Loucy (cell line): ENCODE results near the gene CDH4.

Source experiments
- H2AFZ ChIP-seq: fragments of 200-600 bp; sonication (generic); 2 replicates; pipeline ENCODE4 v1.6.0; 2016; ENCODE audit warnings: antibody characterized with exemption, mild to moderate bottlenecking, low read length, moderate library complexity
- H3F3A ChIP-seq: fragments of 200-600 bp; 2 replicates; pipeline ENCODE4 v1.6.0; 2016; ENCODE audit warnings: antibody characterized with exemption, low read depth, mild to moderate bottlenecking
- H3K27me3 ChIP-seq: fragments of 200-600 bp; sonication (generic); 2 replicates; pipeline ENCODE4 v1.6.1; 2014; ENCODE audit warnings: low read length, mild to moderate bottlenecking; ENCODE audit not compliant: insufficient read depth, poor library complexity, severe bottlenecking
- H3K36me3 ChIP-seq: fragments of 200-600 bp; sonication (generic); 2 replicates; pipeline ENCODE4 v1.6.1; 2016; ENCODE audit warnings: low read length; ENCODE audit not compliant: insufficient read depth
- H3K4me1 ChIP-seq: fragments of 200-600 bp; sonication (generic); 2 replicates; pipeline ENCODE4 v1.5.1; 2014; ENCODE audit warnings: low read length, mild to moderate bottlenecking; ENCODE audit not compliant: insufficient read depth, poor library complexity, severe bottlenecking
- H3K4me2 ChIP-seq: fragments of 200-600 bp; sonication (generic); 2 replicates; pipeline ENCODE4 v1.6.0; 2014; ENCODE audit warnings: antibody characterized with exemption, low read length, low read depth, mild to moderate bottlenecking; ENCODE audit not compliant: poor library complexity, severe bottlenecking
- H3K4me3 ChIP-seq: fragments of 200-600 bp; sonication (generic); 2 replicates; pipeline ENCODE4 v1.5.1; 2014; ENCODE audit warnings: low read length, mild to moderate bottlenecking, mixed read lengths; ENCODE audit not compliant: poor library complexity, severe bottlenecking
- H3K79me2 ChIP-seq: fragments of 200-600 bp; sonication (generic); 2 replicates; pipeline ENCODE4 v1.6.1; 2014; ENCODE audit warnings: low read length; ENCODE audit not compliant: insufficient read depth
- H3K9ac ChIP-seq: fragments of 200-600 bp; sonication (generic); 2 replicates; pipeline ENCODE4 v1.6.0; 2014; ENCODE audit warnings: mild to moderate bottlenecking, low read depth, low read length, moderate library complexity; ENCODE audit not compliant: poor library complexity, severe bottlenecking
- H3K9me2 ChIP-seq: fragments of 200-600 bp; sonication (generic); replicated peaks from 2 replicates; pipeline ENCODE4 v1.6.1; 2016; ENCODE audit warnings: low read depth, low read length, mixed read lengths
- H3K9me3 ChIP-seq: fragments of 200-600 bp; sonication (generic); 2 replicates; pipeline ENCODE4 v1.6.1; 2014; ENCODE audit warnings: mild to moderate bottlenecking, antibody characterized with exemption, low read length, low read depth; ENCODE audit not compliant: insufficient read depth
- H4K20me1 ChIP-seq: fragments of 200-600 bp; sonication (generic); 2 replicates; pipeline ENCODE4 v1.6.0; 2014; ENCODE audit warnings: antibody characterized with exemption, low read length, mild to moderate bottlenecking; ENCODE audit not compliant: insufficient read depth, poor library complexity, severe bottlenecking
- CTCF ChIP-seq: fragments of 200-600 bp; sonication (generic); conservative IDR thresholded peaks from 2 replicates; pipeline ENCODE4 v1.5.1; 2014; ENCODE audit warnings: mild to moderate bottlenecking, antibody characterized with exemption, low read length
- EZH2phosphoT487 ChIP-seq: fragments of 200-600 bp; IDR thresholded peaks from 2 replicates; pipeline ENCODE4 v1.6.1; 2018; ENCODE audit warnings: antibody characterized with exemption, mild to moderate bottlenecking, moderate library complexity, borderline replicate concordance

The CDH4 gene

DNA sequence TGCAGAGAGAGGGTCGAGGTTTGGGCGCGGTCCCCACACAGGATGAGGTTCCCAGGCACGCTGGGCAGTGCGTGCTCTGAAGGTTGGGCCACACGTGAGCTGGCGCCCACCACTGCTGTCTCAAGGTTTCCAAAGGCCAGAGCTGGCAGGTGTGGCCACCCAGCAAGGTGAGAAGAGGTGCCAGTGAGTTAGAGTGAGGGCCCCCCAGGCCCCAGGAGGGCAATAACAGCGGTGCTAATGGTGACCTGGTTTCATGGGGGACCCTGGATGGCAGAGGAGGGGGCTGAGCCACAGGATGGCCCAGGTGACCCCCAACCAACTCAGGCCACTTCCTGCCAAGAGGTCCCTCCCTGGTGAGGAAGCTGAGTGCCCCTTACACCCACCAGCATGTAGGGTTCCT is 628.6 kb downstream of the CDH4 start:
- H3K9ac ChIP-seq, result no peak overlapping the region
- no peaks in the 10 kb centered on the region for H3K9me2 ChIP-seq
- TF ChIP-seq EZH2phosphoT487, result no peak
- no peak for TF ChIP-seq CTCF
- H3K4me1 ChIP-seq, result no peaks in the 10 kb centered on the region
- no peaks in the 10 kb centered on the region for H3K27me3 ChIP-seq
- no peak overlapping the region for H3K4me3 ChIP-seq
- H3K9me3 ChIP-seq, result no peaks in the 10 kb centered on the region
- H4K20me1 ChIP-seq, result no peaks in the 10 kb centered on the region
- no peak overlapping the region for H2AFZ ChIP-seq
- H3K36me3 ChIP-seq, result no peaks in the 10 kb centered on the region; the same call in 1 of the 2 replicates
- no peaks in the 10 kb centered on the region for H3K79me2 ChIP-seq
- H3K4me2 ChIP-seq, result no peak overlapping the region
- no peaks in the 10 kb centered on the region for H3F3A ChIP-seq

GRCh38 chr20:61881416-61881815 is 629.4 kb downstream of the CDH4 start:
- TF ChIP-seq EZH2phosphoT487 (no peak), CTCF (no peak)
- Histone ChIP-seq H3K4me3 (no peak overlapping the region), H3K27me3 (no peaks in the 10 kb centered on the region), H3K9ac (no peak overlapping the region), H2AFZ (no peak overlapping the region), H3K4me1 (peaks cover 5% of the 10 kb centered on the region), H3K9me3 (no peaks in the 10 kb centered on the region), H3K79me2 (no peaks in the 10 kb centered on the region), H3K9me2 (no peaks in the 10 kb centered on the region), H3F3A (no peaks in the 10 kb centered on the region), H4K20me1 (no peaks in the 10 kb centered on the region), H3K36me3 (no peaks in the 10 kb centered on the region; the same call in 1 of the 2 replicates), H3K4me2 (no peak overlapping the region)

DNA sequence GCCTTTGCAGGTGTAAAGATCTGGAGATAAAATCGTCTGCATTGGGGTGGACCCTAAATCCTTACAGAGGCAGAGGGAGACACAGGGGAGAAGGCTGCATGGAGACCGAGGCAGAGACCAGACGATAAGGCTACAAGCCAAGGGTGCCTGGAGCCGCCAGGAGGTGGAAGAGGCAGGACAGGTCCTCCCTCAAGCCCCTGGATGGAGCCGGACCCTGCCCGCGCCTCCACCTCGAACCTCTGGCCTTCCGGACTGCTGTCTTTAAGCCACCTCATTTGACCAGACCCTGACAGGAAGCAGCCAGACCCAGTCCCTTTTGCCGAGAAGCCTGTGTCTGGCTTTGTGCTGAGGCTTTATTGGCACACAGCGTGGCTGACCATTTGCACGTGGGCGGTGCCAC is 629.8 kb downstream of the CDH4 start:
- H3K36me3 ChIP-seq, result no peaks in the 10 kb centered on the region; the same call in 1 of the 2 replicates
- peaks cover 9% of the 10 kb centered on the region for H3K4me1 ChIP-seq
- no peaks in the 10 kb centered on the region for H3K9me2 ChIP-seq

More for the DNA sequence above, 629.8 kb downstream of the CDH4 start:
- no peaks in the 10 kb centered on the region for H3K27me3 ChIP-seq
- no peak for TF ChIP-seq CTCF
- no peaks in the 10 kb centered on the region for H3K79me2 ChIP-seq
- no peak overlapping the region for H3K9ac ChIP-seq
- H3K4me2 ChIP-seq, result no peak overlapping the region
- H3F3A ChIP-seq, result no peaks in the 10 kb centered on the region
- H3K9me3 ChIP-seq, result no peaks in the 10 kb centered on the region
- no peak overlapping the region for H3K4me3 ChIP-seq
- H2AFZ ChIP-seq, result no peak overlapping the region
- H4K20me1 ChIP-seq, result no peaks in the 10 kb centered on the region
